ENCODE data around the gene ATP2C2. TPM values are rescaled to one million over a fixed set of nuclear protein-coding genes. Genes with fewer than 3 reads are reported as not detected.

ATP2C2 gene
- total and polyA plus RNA-seq, 2 experiments from 2014 or later, result 2.1 TPM

- Histone ChIP-seq H3K27me3 (ENCODE audit: insufficient read depth) (no peaks in the 10 kb centered on the region), H3K4me1 (ENCODE audit: insufficient read depth) (no peaks in the 10 kb centered on the region), H3K4me2 (no peak overlapping the region), H4K20me1 (replicated peaks; ENCODE audit: insufficient read depth) (no peaks in the 10 kb centered on the region), H3K27ac (ENCODE audit: low read depth) (no peak overlapping the region), H3F3A (replicated peaks; ENCODE audit: low read depth) (no peaks in the 10 kb centered on the region), H3K4me3 (no peak overlapping the region), H3K79me2 (replicated peaks; ENCODE audit: insufficient read depth) (no peaks in the 10 kb centered on the region), H3K36me3 (ENCODE audit: insufficient read depth) (no peaks in the 10 kb centered on the region), H2AFZ (no peak overlapping the region), H3K9me2 (ENCODE audit: insufficient read depth) (no peaks in the 10 kb centered on the region)
- H3K4me1 Mint-ChIP-seq, result no peaks in the 10 kb centered on the region; the same call in 2 of the 3 replicates
- H3K36me3 Mint-ChIP-seq (ENCODE audit: low read depth), result no peaks in the 10 kb centered on the region
- ATAC-seq (peak; percentile 90), DNase-seq (ENCODE audit: low spot score) (peak; percentile 30)
- TF ChIP-seq REST (IDR thresholded peaks at IDR 0.05; ENCODE audit: unreplicated experiment) (no peak), EZH2phosphoT487 (IDR thresholded peaks at IDR 0.05; ENCODE audit: unreplicated experiment) (no peak), JUNB (IDR thresholded peaks at IDR 0.05; ENCODE audit: unreplicated experiment) (no peak), ZNF462 (CRISPR knock-in tag; IDR thresholded peaks at IDR 0.05) (no peak), POLR2AphosphoS5 (IDR thresholded peaks at IDR 0.05; ENCODE audit: low read depth) (no peak), ZNF331 (CRISPR knock-in tag; IDR thresholded peaks at IDR 0.05; ENCODE audit: low read depth) (no peak), CREB1 (CRISPR knock-in tag; IDR thresholded peaks at IDR 0.05; ENCODE audit: low read depth) (no peak), ZNF114 (CRISPR knock-in tag; IDR thresholded peaks at IDR 0.05) (no peak), NANOG (IDR thresholded peaks at IDR 0.05; ENCODE audit: borderline replicate concordance) (no peak), CTCF (conservative IDR thresholded peaks at IDR 0.05; ENCODE audit: low read depth in 2 of 2) (no peak), ETS1 (IDR thresholded peaks at IDR 0.05) (no peak), EZH2 (IDR thresholded peaks at IDR 0.05; ENCODE audit: low read depth, unreplicated experiment) (no peak), STAT1 (IDR thresholded peaks at IDR 0.05; ENCODE audit: unreplicated experiment) (no peak)
- H3K9me3 Mint-ChIP-seq, result no peaks in the 10 kb centered on the region; the same call in 2 of the 3 replicates
- no peak overlapping the region for H3K27ac Mint-ChIP-seq
- no peak overlapping the region for H3K4me3 Mint-ChIP-seq
- peaks cover 8% of the 10 kb centered on the region for H3K27me3 Mint-ChIP-seq (ENCODE audit: insufficient read depth, low read depth, poor library complexity)
Measured at GRCh38 chr16:84406006-84406963, 37.9 kb downstream of the ATP2C2 start.
